GM19452 (cell line): Measurements from ENCODE around the gene YWHAG.
A peak's percentile ranks its signal among the peaks of the same experiment; 100 is the strongest.
"Not testable (repeated sequence)": the region's sequence is repeated elsewhere in the genome, so short reads cannot be mapped to it uniquely, and the experiment has no call there.

ENCODE experiments used
- ATAC-seq: cut with Tn5 transposase; IDR thresholded peaks from one replicate; pipeline ENCODE4 v1.9.1; 2021; ENCODE audit not compliant: unreplicated experiment

The YWHAG gene

DNA sequence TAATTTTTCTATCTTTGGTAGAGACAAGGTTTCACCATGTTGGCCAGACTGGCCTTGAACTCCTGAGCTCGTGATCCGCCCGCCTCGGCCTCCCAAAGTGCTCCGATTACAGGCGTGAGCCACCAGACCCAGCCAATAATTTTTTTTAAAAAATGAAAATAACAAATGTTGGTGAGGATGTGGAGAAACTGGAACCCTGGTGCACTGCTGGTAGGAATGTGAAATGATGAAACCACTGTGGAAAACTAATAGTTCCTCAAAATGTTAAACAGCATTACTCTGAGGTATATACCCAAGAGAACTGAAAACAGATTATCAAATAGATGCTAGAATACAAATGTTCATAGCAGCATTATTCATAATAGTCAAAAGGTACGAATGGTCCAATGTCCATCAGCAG lies 23.0 kb upstream of the YWHAG start:
- ATAC-seq, result no peak

DNA sequence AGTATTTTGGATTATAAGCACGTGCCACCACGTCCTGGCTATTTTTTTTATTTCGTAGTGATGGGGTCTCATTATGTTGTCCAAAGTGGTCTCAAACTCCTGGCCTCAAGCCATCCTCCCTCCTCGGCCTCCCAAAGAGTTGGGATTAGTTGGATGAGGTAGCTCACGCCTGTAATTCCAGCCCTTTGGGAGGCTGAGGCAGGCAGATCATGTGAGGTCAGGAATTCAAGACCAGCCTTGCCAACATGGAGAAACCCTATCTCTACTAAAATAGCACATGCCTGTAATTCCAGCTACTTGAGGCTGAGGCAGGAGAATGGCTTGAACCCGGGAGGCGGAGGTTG lies 21.8 kb upstream of the YWHAG start:
- no peak for ATAC-seq

DNA sequence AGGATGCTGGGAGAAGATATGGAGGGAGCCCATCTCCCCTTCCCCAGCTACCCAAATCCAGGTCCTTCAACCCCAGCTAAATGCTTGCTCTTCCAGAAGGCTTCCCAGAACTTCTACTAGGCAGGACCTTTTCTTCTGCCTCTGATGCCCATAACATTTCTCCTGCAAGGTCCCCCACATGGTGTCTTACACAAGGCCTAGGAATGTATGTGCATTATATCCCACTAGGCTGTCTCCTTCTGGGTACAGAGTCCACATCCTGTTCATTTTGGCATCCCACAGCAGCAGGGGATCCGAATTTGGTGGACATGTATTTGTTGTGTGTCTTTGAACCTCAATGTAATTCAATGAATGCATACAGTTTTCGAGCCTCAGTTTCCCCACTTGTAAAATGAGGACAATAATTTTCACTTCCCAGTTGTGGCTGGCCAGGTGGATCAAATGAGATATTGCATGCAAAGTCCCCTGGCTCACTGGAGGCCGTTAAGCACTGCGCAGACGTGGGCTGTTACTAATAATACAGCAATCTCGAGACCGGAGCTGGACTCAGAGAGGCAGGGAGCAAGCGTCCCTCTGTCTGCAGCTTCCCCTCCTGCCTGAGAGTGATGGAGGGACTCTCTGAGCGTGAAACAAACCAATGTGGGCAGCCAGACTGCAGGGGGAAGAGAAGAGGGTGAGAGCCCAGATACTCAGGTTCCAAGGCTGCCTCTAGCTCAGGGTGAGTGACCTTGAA lies 18.6 kb upstream of the YWHAG start:
- ATAC-seq, result no peak

- ATAC-seq, result no peak
Observed at GRCh38 chr7:76375251-76375650, 16.5 kb upstream of the YWHAG start.

GRCh38 chr7:76372984-76373833 lies 14.4 kb upstream of the YWHAG start:
- no peak for ATAC-seq

DNA sequence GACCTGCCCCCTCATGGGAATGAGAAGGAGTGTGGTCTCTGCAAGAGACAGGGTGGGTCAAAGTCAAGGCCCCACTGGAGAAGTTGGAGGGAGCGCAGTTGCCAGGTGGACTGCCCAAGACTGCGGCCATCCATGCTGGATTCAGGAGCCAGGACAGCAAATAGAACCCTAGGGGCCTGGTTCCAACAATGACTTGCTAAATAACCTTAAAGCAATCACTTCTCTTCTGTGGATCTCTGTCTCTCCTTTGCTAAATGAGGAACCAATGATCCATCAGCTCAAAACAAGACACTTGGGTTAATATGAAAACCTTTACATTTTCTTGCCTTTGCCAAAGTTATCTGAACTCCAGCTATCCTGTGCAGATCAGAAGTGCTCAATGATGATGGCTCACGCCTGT lies 12.6 kb upstream of the YWHAG start:
- no peak for ATAC-seq

DNA sequence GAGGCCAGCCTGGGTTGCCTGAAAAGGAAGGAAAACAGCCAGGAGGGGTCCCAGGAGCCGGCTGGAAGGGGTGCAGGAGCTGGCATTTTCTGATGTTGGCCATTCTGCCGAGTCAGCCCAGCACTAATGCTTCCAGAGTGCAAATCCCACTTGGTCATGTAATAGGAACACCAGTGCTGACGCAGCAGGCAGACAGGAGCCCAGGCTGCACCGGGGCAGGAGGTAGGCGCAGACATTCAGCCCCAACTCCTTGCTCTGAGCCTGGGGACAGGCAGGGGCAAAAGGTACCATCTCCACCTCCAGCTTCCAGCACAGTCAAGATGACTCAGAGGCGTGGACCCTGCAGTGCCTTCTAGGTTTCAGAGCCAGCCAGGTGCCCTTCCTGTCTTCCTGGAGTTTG lies 10.2 kb upstream of the YWHAG start:
- no peak for ATAC-seq

DNA sequence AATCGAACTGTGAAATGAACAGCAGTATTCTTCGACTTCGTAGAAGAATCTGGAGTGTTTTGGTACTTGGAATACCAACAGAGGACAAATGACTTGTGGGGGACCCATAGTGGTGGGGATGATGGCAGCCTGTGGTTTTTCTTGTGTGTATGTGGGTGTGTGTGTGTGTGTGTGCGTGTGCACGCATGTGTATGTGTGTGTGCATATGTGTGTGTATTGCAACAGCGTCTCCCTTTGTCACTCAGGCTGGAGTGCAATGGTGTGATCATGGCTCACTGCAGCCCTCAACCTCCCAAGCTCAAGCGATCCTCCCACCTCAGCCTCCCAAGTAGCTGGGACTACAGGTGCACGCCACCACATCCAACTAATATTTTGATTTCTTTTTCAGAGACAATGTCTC lies 9.4 kb upstream of the YWHAG start:
- no peak for ATAC-seq

DNA sequence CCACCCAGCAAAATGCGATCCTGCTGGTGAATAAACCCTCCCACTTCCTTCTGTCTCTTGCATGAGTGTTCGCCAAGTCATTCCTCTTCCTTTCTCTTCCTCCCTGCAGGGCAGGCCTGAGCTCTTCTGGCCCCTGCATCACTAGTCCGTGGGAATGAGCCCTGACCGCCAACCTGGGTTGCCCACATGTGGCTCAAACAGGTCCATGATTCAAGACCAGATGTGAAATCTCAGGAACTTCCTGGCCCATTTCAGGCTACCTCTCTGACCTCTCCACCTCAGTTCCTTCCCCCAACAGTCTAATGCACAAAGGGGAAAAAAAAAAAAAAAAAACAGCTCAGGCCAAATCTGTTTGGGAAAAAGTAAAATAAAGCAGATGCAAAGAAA lies 5.4 kb upstream of the YWHAG start:
- ATAC-seq, result no peak

GRCh38 chr7:76363754-76364153 lies 5.0 kb upstream of the YWHAG start:
- not testable (repeated sequence) for ATAC-seq

GRCh38 chr7:76359978-76360638 lies 1.3 kb upstream of the YWHAG start:
- no peak for ATAC-seq

DNA sequence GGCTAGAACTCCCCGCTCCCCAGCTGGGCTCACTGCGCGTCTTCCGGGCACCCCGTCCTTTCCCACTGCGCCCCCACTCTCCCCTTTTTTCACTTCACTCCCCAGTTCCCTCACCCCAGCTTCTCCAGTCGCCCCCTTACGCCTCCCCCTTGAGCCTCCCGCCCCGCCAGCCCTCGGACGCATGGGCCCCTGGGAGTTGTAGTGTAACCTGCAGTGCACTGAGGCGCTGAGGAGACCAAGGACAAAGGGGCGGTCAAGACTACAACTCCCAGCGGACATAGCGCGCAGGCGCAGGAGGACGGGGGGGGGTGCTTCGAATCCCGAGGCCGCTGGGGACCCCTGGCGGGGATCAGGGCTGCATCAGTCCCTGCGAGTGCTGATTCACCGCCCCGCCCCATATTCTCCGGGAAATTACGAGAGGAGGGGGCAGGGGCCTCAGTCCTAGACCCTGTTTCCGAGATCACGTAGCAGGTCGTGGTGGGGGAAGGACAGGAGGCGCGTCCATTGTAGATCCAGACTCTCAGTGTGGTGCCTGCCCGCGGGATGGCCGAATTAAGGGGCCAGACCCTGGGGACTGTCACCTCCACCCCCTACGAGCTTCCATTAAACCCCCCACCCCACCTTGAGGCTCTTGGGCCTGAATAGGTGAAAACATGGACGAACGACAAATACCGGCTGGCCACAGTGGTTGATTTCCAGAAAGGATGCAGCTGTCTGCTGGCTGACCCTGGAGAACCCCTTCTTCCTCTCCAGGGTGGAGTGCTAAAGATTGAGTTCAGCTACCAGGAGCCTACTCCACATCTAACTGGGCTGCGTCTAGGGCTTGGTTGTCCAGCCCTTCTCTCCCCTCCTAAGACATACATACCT lies 553 bp upstream of the YWHAG start:
- peak; percentile 85 for ATAC-seq

- ATAC-seq, result peak; percentile 28
Observed at GRCh38 chr7:76358011-76358480, 745 bp downstream of the YWHAG start.

DNA sequence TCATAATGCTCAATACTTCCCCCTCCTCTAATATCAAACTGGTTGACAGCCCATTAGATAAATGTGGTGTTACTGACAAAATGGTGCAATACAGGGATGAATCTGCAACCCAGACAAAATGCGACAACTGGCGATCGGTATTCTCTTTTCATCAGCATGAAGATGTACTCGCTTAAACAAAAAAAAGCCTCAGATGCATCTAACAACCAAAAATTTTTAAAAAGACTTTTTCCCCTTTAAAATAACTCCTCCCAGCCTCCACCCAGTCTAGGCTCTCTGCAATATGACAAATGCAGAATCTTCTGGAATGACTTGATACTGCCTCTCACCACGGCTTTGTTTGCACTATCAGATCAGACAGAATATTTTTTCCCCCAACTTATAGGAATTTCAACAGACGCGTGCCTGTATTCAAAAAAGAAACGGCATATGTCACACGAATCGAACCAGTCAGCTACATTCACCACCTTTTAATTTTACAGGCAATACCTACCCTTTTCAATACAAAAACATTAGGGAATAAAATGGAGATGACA lies 1.2 kb downstream of the YWHAG start:
- no peak for ATAC-seq

DNA sequence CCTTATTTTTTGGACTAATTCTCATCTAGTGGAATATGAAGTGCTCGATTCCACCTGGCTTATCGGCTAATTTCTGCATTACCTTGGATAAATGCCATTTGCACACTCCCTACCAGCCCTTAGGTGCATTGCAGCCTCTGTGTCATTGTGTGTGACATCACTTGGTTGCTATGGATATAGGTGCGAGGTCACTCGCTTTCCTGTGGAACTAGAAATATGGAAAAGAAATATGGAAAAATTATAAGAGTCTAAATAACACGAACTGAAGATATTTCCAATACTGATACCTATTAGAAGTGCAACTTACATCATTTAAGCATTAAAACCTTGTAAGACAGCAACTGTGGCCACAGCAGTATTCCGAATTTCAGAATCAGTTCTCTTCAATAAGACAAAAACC lies 2.0 kb downstream of the YWHAG start:
- ATAC-seq, result no peak

GRCh38 chr7:76356115-76356514 lies 2.7 kb downstream of the YWHAG start:
- no peak for ATAC-seq

DNA sequence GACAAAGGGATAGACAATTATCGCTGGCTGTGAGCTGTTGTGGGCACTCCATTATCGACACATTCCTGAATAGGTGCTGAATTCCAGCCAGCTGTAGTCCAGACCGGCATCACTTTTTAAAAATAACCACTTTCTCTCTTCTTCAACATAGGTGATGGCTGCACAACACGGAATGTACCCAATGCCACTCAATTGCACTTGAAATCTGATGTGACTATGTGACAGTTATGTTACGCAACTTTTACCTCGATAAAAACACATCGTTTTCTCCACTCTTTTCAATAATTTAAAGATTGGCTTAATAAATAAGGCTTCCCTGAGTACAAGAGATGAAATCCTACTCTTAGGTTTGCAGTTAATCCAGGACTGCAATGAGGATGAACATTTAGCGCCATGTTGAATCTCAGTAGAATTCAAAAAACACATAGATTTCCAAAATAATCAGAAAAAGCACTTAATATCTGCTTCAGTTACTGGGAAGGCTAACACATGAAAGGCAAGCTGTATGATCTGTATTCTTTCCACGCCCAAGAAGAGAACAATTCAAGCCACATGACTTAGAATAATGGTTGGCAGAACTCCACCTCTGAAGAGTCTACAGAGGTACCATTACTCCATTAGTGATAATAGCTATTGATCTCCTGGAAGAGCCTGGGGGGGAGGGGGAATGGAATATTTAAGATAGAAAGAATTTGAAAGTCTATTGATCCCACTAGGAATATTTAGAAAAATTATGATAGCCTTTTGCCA lies 3.6 kb downstream of the YWHAG start:
- no peak for ATAC-seq

DNA sequence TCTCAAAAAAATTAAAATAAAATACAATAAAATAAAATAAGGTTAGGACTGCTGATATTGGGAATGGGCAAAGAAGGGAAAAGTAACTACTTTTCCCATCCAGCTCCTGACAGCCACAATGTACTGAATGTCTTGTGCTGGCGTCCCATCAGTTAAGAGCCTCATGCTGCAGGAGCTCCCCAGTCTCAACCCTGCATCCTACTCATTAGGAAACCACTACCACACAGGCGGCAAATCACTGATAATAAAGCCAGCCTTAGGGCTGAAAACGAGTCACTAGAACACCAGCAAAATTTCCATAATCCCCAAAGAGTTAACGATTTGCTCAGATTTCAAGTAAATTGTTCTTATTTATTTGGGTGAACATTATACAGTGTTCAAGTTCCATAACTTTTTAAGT lies 4.3 kb downstream of the YWHAG start:
- no peak for ATAC-seq

DNA sequence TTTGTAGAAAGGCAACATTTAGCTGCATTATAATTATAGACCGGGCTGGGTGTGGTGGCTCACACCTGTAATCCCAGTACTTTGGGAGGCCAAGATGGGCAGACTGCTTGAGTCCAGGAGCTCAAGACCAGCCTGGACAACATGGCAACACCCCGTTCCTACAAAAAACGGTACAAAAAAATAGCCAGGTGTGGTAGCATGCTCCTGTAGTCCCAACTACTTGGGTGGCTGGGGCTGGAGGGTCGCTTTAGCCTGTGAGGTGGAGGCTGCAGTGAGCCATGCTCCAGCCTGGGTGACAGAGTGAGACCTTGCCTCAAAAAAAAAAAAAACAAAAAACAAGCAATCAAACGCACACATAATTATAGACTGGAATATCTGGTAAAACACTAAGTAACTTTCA lies 5.0 kb downstream of the YWHAG start:
- ATAC-seq, result no peak

GRCh38 chr7:76352193-76352592 lies 6.6 kb downstream of the YWHAG start:
- ATAC-seq, result no peak
